A549 treated with GW870086 at 1 μM for 4 hours (cell line): ENCODE measurements around the gene DOP1B. TPM values are rescaled to one million over a fixed set of nuclear protein-coding genes. Genes with fewer than 3 reads are reported as not detected.

ENCODE experiments used
- total RNA-seq: library from RNA; stranded (reverse); fragments of 200-300 nt; extraction: Qiagen RNA extraction; gene quantifications from 5 replicates; pipeline ENCODE4 v1.2.3, GENCODE V29; 2022; ENCODE audit warnings: low read depth

Gene DOP1B, protein sequence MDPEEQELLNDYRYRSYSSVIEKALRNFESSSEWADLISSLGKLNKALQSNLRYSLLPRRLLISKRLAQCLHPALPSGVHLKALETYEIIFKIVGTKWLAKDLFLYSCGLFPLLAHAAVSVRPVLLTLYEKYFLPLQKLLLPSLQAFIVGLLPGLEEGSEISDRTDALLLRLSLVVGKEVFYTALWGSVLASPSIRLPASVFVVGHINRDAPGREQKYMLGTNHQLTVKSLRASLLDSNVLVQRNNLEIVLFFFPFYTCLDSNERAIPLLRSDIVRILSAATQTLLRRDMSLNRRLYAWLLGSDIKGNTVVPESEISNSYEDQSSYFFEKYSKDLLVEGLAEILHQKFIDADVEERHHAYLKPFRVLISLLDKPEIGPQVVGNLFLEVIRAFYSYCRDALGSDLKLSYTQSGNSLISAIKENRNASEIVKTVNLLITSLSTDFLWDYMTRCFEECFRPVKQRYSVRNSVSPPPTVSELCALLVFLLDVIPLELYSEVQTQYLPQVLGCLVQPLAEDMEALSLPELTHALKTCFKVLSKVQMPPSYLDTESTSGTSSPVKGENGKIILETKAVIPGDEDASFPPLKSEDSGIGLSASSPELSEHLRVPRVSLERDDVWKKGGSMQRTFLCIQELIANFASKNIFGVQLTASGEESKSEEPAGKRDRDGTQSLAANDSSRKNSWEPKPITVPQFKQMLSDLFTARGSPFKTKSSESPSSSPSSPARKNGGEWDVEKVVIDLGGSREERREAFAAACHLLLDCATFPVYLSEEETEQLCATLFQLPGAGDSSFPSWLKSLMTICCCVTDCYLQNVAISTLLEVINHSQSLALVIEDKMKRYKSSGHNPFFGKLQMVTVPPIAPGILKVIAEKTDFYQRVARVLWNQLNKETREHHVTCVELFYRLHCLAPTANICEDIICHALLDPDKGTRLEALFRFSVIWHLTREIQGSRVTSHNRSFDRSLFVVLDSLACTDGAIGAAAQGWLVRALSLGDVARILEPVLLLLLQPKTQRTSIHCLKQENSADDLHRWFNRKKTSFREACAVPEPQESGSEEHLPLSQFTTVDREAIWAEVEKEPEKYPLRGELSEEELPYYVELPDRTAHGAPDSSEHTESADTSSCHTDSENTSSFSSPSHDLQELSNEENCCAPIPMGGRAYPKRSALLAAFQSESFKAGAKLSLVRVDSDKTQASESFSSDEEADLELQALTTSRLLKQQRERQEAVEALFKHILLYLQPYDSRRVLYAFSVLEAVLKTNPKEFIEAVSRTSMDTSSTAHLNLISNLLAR (N-terminal part only)
- total RNA-seq = 3.4 to 5.1 TPM (median 4.8 TPM) in 5 replicates

DNA sequence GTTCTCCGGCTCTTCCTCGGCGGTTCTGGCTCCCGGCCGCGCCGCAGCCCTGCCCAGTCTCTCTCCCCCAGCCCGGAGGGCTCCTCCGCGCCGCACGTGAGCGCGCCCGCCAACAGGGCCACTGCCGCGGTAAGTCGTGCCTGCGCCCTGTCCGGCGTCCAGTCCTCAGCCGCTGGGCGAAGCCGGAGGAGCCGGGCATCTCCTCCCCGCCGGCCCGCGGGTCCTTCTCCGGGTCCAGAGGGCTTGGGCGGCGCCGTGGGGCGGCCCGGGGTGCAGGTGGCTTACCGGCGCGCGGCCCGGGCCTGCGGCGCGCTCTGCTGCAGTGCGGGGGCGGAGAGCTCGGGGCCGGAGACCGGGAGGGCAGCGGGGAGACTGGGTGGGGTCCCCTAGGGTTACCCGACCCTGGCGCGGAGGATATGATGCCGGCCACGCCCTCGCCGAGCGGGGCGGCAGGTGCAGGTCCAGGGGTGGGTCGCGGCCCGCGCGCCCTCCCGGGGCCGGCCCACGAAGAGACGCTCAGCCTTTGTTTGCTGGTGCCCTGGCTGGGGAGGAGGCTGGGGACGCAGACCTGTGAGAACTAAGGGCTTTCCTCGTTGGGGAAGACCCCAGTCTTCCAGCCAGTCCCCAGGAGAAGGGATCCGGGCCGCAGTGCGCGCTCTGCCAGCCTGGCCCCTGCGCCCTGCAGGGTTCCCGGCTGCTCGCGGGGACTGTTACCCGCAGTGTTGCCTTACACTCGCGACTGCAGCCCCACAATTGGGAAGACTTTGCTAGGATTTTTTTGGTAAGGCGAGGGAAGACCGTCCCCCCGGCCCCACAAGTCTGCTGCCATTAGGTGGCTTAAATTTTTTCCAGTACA is at the start of gene DOP1B:
DOP1B (plus strand) TSS at position 10 of the 856 bp plus-strand sequence. CDS start 7,910 bp downstream, outside the sequence.

DNA sequence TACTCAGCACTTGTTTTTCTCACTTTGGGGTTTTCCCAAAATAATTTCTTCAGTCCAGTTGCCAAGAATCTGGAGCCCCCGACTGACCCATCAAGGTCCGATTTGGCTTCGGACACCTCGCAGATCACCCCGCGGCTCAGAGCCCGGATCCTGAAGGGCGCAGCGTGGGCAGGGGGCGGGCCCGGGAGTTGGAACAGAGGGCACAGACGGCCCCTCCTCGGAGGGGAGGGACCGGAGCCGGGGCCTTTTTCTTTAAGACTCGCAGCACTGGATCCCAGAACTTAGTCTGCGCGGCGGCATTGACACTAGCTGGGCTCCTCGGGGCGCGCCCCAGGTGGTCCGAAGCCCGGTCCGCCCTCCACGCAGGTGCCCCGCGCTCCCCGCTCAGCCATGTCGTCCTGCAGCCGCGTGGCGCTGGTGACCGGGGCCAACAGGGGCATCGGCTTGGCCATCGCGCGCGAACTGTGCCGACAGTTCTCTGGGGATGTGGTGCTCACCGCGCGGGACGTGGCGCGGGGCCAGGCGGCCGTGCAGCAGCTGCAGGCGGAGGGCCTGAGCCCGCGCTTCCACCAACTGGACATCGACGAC is 21.7 kb upstream of the DOP1B start, which contains the start of gene CBR3:
CBR3 (plus strand) TSS at position 277 of the 588 bp plus-strand sequence; CDS start at position 391, 114 bp downstream.

Other genes with a start within 250 kb of the DOP1B start
- 8.6 to 9.9 TPM (median 9.4 TPM) in 5 replicates for gene SETD4, start 96.3 kb upstream of the DOP1B start, total RNA-seq
- gene CBR1, start 86.8 kb upstream of the DOP1B start, total RNA-seq = 154 to 171 TPM (median 166 TPM) in 5 replicates
- 10.2 to 12.7 TPM (median 12.1 TPM) in 5 replicates for gene CBR3, start 21.7 kb upstream of the DOP1B start, total RNA-seq
- gene MORC3, start 163.4 kb downstream of the DOP1B start, total RNA-seq = 4.5 to 9.8 TPM (median 6.8 TPM) in 5 replicates
- 10.7 to 12.6 TPM (median 11.2 TPM) in 5 replicates for gene CHAF1B, start 228.6 kb downstream of the DOP1B start, total RNA-seq